H1 (cell line): ENCODE measurements around the gene ABCC6. TPM values are rescaled to one million over a fixed set of nuclear protein-coding genes. Genes with fewer than 3 reads are reported as not detected.

Source experiments
- KDM4A ChIP-seq: IDR thresholded peaks from one replicate; pipeline ENCODE4 v1.7.1; 2012; ENCODE audit warnings: low read depth, mild to moderate bottlenecking, moderate library complexity, low read length, inconsistent platforms; ENCODE audit not compliant: severe bottlenecking
- PHF8 ChIP-seq: fragments of 200-600 bp; sonication (generic); conservative IDR thresholded peaks from 2 replicates; pipeline ENCODE4 v1.7.1; 2012; ENCODE audit warnings: low read depth, mild to moderate bottlenecking, inconsistent platforms, low read length, moderate library complexity
- POLR2AphosphoS5 ChIP-seq: IDR thresholded peaks from 2 replicates; pipeline ENCODE4 v1.6.1; 2011; ENCODE audit warnings: low read depth, low read length
- RNF2 ChIP-seq: fragments of 200-900, 300-1000 bp; sonication (generic); IDR thresholded peaks from 2 replicates; pipeline ENCODE4 v1.7.1; 2016; ENCODE audit warnings: borderline replicate concordance, low read depth, mild to moderate bottlenecking, antibody characterized with exemption, low read length; ENCODE audit not compliant: poor library complexity, severe bottlenecking; ENCODE audit errors: missing control alignments
- SAP30 ChIP-seq: fragments of 300-600 bp; sonication (generic); IDR thresholded peaks from 2 replicates; pipeline ENCODE4 v1.7.1; 2012; ENCODE audit warnings: low read length, moderate library complexity, mild to moderate bottlenecking, inconsistent platforms; ENCODE audit not compliant: insufficient read depth, insufficient replicate concordance
- polyA plus RNA-seq, 7 experiments: library from polyadenylated mRNA; depleted of rRNA in 3 of 7; stranded (reverse) in 5 of 7; unstranded in 2 of 7; fragments of >200 nt in 5 of 7; fragments of 200-250 nt in 2 of 7; gene quantifications; 1 replicate in 5 of 7; 2 replicates in 1 of 7; 4 replicates in 1 of 7; pipeline versions ENCODE4 v1.2.1 to v1.2.3, GENCODE V29; 2011 to 2013; ENCODE audit warnings: missing spikeins in 2 of 7, mixed read lengths in 2 of 7
- total RNA-seq: library from RNA; stranded (reverse); fragmentation: NEBNext Ultra II Directional; extraction: Animal tissue kit (Norgen Biotek cat#: 25700); gene quantifications from 2 replicates; pipeline ENCODE4 v1.2.1, GENCODE V29; 2021
- TF ChIP-seq, protein P1 (sequence below): IDR thresholded peaks from 2 replicates; pipeline ENCODE4 v1.6.1; 2012; ENCODE audit warnings: inconsistent platforms

The ABCC6 gene
- total and polyA plus RNA-seq, 2 of the 8 experiments (the other 6 are each of a cell fraction or from before 2014, with no cell fraction given), result 1.6 to 1.8 TPM

DNA sequence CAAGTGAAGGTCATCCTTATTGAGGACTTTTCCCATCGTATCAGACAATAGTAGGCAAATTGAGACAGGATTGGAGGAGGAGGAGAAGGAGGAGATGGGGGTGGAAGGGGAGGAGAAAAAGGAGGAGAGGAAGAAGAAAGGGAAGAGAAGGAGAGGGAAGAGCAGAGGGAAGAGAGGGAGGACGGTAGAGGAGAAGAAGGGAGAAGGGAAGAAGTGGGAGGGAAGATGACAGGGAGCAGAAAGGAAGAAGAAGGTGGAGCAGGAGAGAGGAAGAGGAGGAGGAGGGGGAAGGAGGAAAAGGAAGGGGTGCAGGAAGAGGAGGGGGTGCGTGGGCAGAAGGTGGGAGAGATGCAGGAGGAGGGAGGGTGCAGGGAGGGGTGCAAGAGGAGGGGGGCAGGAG is 26.0 kb downstream of the ABCC6 start (continued):
- no peak for TF ChIP-seq RNF2
- TF ChIP-seq, protein P1, sequence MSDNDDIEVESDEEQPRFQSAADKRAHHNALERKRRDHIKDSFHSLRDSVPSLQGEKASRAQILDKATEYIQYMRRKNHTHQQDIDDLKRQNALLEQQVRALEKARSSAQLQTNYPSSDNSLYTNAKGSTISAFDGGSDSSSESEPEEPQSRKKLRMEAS, result no peak
- no peak for TF ChIP-seq KDM4A
- no peak for TF ChIP-seq PHF8
- TF ChIP-seq POLR2AphosphoS5, result no peak
- TF ChIP-seq SAP30, result no peak
